Peyer's patch (tissue), 4 donors: ENCODE data around the gene CPSF3. TPM values are rescaled to one million over a fixed set of nuclear protein-coding genes. Genes with fewer than 3 reads are reported as not detected.

Source experiments
- DNase-seq, 3 donors: peaks; one replicate each; pipeline ENCODE4 v3.0.0-alpha.2; 2017 to 2019
- H3K27ac ChIP-seq, 4 donors: fragments of 200-600 bp; sonication (generic); one replicate each; pipeline ENCODE4 v1.5.1; 2016 to 2019
- H3K27me3 ChIP-seq, 2 donors: fragments of 200-600 bp; sonication (generic); one replicate each; pipeline ENCODE4 v1.5.1; 2019
- H3K36me3 ChIP-seq, 3 donors: fragments of 200-600 bp; sonication (generic); one replicate each; pipeline ENCODE4 v1.5.1; 2016 to 2019
- H3K4me1 ChIP-seq, 4 donors: fragments of 200-600 bp; sonication (generic); one replicate each; pipeline ENCODE4 v1.5.1; 2016 to 2019
- H3K4me3 ChIP-seq, 4 donors: fragments of 200-600 bp; sonication (generic); 1 replicate in 3 of 4; 2 replicates in 1 of 4; pipeline ENCODE4 v1.5.1; 2016 to 2019; ENCODE audit warnings: mild to moderate bottlenecking in 1 of 4
- H3K9me3 ChIP-seq, 4 donors: fragments of 200-600 bp; sonication (generic); one replicate each; pipeline ENCODE4 v1.5.1; 2016 to 2019; ENCODE audit warnings: mild to moderate bottlenecking in 1 of 4
- POLR2A ChIP-seq, 2 donors: fragments of 450-650 bp; IDR thresholded peaks; one replicate each; pipeline ENCODE4 v1.5.1; 2017; ENCODE audit warnings: antibody characterized with exemption in 2 of 2, mild to moderate bottlenecking in 2 of 2, moderate library complexity in 2 of 2
- total RNA-seq, 4 donors: library from RNA; depleted of rRNA; stranded (reverse); fragments of >200 nt; gene quantifications; one replicate each; pipeline ENCODE4 v1.1.0, GENCODE V29; 2016
- TF ChIP-seq, protein P1 (sequence below), 6 experiments: fragments of 450-650 bp in 4 of 6; fragments of 200-600 bp in 2 of 6; sonication (generic) in 1 of 6; IDR thresholded peaks; one replicate each; pipeline ENCODE4 v1.5.1; 2017 to 2019; ENCODE audit warnings: antibody characterized with exemption in 6 of 6, mild to moderate bottlenecking in 3 of 6, moderate library complexity in 1 of 6

The CPSF3 gene
- total RNA-seq, 4 donors from 2014 or later: 20.1 to 57.8 (median 32.0) TPM

GRCh38 chr2:9418746-9419145 is 4.7 kb upstream of the CPSF3 start:
- no peak overlapping the region for H3K27ac ChIP-seq
- no peaks in the 10 kb centered on the region for H3K27me3 ChIP-seq
- no peak for DNase-seq
- peaks cover 0 to 12% (median 1%) of the 10 kb centered on the region in 4 donors for H3K4me1 ChIP-seq
- peaks cover 0 to 14% (median 0%) of the 10 kb centered on the region in 3 donors for H3K36me3 ChIP-seq
- no peak for TF ChIP-seq POLR2A (IDR thresholded peaks at IDR 0.05)
- TF ChIP-seq, protein P1, sequence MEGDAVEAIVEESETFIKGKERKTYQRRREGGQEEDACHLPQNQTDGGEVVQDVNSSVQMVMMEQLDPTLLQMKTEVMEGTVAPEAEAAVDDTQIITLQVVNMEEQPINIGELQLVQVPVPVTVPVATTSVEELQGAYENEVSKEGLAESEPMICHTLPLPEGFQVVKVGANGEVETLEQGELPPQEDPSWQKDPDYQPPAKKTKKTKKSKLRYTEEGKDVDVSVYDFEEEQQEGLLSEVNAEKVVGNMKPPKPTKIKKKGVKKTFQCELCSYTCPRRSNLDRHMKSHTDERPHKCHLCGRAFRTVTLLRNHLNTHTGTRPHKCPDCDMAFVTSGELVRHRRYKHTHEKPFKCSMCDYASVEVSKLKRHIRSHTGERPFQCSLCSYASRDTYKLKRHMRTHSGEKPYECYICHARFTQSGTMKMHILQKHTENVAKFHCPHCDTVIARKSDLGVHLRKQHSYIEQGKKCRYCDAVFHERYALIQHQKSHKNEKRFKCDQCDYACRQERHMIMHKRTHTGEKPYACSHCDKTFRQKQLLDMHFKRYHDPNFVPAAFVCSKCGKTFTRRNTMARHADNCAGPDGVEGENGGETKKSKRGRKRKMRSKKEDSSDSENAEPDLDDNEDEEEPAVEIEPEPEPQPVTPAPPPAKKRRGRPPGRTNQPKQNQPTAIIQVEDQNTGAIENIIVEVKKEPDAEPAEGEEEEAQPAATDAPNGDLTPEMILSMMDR (IDR thresholded peaks at IDR 0.05): no peak
- no peaks in the 10 kb centered on the region for H3K9me3 ChIP-seq
- no peak overlapping the region for H3K4me3 ChIP-seq

DNA sequence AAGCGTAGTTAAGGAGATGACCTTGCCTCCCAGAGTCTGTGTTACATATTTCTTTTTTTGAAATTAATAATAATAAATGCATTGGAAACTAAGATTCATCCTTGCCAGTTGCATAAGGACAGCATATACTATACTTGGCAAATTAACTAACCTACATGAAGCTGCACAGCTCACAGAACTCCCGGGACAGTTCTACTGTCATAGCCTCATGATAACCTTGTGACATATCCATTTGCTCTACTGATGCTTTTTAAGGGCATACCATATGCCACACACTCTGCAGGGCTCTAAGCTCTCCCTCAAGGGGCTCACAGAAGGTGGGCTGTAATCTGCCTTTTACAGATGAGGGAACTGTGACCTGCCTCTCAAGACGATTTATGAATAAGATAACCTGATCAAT is 3.9 kb upstream of the CPSF3 start:
- Histone ChIP-seq H3K4me3 (no peak overlapping the region), H3K36me3 (peaks cover 0 to 14% (median 0%) of the 10 kb centered on the region in 3 donors), H3K27me3 (no peaks in the 10 kb centered on the region), H3K9me3 (no peaks in the 10 kb centered on the region), H3K4me1 (peaks cover 0 to 17% (median 4%) of the 10 kb centered on the region in 4 donors), H3K27ac (no peak overlapping the region)
- TF ChIP-seq POLR2A (IDR thresholded peaks at IDR 0.05): no peak
- TF ChIP-seq, protein P1 (IDR thresholded peaks at IDR 0.05): no peak
- DNase-seq: no peak

GRCh38 chr2:9420495-9420894 is 3.0 kb upstream of the CPSF3 start:
- H3K4me1 ChIP-seq: peaks cover 0 to 25% (median 4%) of the 10 kb centered on the region in 4 donors
- H3K27ac ChIP-seq: no peak overlapping the region
- no peak for TF ChIP-seq POLR2A (IDR thresholded peaks at IDR 0.05)
- TF ChIP-seq, protein P1 (IDR thresholded peaks at IDR 0.05): no peak
- H3K27me3 ChIP-seq: no peaks in the 10 kb centered on the region
- no peak overlapping the region for H3K4me3 ChIP-seq
- peaks cover 0 to 14% (median 0%) of the 10 kb centered on the region in 3 donors for H3K36me3 ChIP-seq
- no peak for DNase-seq
- no peaks in the 10 kb centered on the region for H3K9me3 ChIP-seq

DNA sequence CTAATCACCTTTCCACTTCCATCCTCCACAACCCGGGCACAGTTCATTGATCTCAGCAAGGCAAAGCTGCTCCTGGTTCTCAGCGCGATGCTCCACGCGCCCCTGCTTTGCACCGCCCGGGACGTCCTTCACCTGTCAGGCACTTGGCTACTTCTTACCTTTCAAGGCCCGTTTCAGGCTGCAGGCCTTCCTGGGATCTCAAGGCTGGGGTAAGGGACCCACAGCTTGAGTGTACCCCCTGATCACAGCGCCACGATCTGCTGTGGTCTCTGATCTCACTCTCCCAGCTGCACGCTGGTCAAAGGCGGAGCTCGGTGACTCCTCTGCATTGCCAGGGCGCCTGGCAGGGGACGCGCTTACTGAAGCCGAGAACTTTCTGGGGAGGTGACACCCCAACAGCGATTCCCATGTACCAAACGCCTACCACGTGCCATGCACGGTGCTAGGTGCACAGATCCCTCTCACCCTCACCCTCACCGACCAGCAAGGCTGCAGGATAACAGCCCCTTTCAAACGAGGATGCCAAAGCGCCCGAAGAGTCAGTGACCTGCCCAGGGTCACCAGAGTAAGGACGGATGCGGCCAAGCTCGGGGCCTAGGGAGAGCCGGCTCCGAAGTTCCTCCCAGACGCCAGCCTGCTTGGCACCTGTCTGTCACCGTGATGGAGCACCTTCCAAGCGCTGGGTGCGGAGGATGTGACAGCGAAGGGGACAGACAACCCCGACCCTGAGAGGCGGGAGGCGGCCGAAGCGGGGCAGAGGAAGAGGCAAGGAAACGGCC is 944 bp upstream of the CPSF3 start:
- peak; percentile 48 to 69 (median 65) for DNase-seq
- Histone ChIP-seq H3K4me1 (peaks cover 0 to 25% (median 4%) of the 10 kb centered on the region in 4 donors), H3K4me3 (peak overlapping the region; percentile 79 to 96 (median 85)), H3K36me3 (peaks cover 0 to 8% (median 0%) of the 10 kb centered on the region in 3 donors), H3K9me3 (no peaks in the 10 kb centered on the region), H3K27ac (peak overlapping the region; percentile 84 to 98 (median 94)), H3K27me3 (no peaks in the 10 kb centered on the region)
- TF ChIP-seq POLR2A (IDR thresholded peaks at IDR 0.05): no peak
- TF ChIP-seq, protein P1 (IDR thresholded peaks at IDR 0.05): no peak

- no peaks in the 10 kb centered on the region for H3K36me3 ChIP-seq
Measured at GRCh38 chr2:9423922-9424272, 443 bp downstream of the CPSF3 start.

More at GRCh38 chr2:9423922-9424272, 443 bp downstream of the CPSF3 start:
- peaks cover 0 to 25% (median 4%) of the 10 kb centered on the region in 4 donors for H3K4me1 ChIP-seq
- peak overlapping the region; percentile 79 to 96 (median 85) for H3K4me3 ChIP-seq
- TF ChIP-seq, protein P1 (IDR thresholded peaks at IDR 0.05): no peak
- TF ChIP-seq POLR2A (IDR thresholded peaks at IDR 0.05): no peak
- no peaks in the 10 kb centered on the region for H3K9me3 ChIP-seq
- DNase-seq: peak in 1 of 3 donors; percentile 53
- peak overlapping the region; percentile 84 to 98 (median 94) for H3K27ac ChIP-seq
- H3K27me3 ChIP-seq: no peaks in the 10 kb centered on the region
